ENCODE measurements around the gene KRTAP10-3.

KRTAP10-3 gene

GRCh38 chr21:44532712-44533111 lies 25.9 kb downstream of the KRTAP10-3 start:
- Histone ChIP-seq H3K4me3 (ENCODE audit: low read depth, low read length) (no peak overlapping the region), H3K9me3 (ENCODE audit: control insufficient read depth, insufficient read depth, low read depth, low read length) (no peaks in the 10 kb centered on the region), H3K36me3 (ENCODE audit: control insufficient read depth in 2 of 2, insufficient read depth in 1 of 2, low read length in 2 of 2) (no peaks in the 10 kb centered on the region), H3K4me1 (ENCODE audit: control insufficient read depth, insufficient read depth, low read length) (no peaks in the 10 kb centered on the region), H3K27ac (ENCODE audit: extremely low read depth, low read depth, low read length) (no peak overlapping the region)
- TF ChIP-seq RBAK (tag by site-specific recombination; IDR thresholded peaks at IDR 0.05), result no peak
- TF ChIP-seq ZNF266 (tag by site-specific recombination; IDR thresholded peaks at IDR 0.05; ENCODE audit: low read depth), result no peak
- no peak for TF ChIP-seq WT1 (tag by site-specific recombination; IDR thresholded peaks at IDR 0.05)
- TF ChIP-seq HIC1 (tag by site-specific recombination; IDR thresholded peaks at IDR 0.05), result no peak
- no peak for TF ChIP-seq ZNF624 (tag by site-specific recombination; IDR thresholded peaks at IDR 0.05)
- TF ChIP-seq ZNF138 (tag by site-specific recombination; IDR thresholded peaks at IDR 0.05; ENCODE audit: borderline replicate concordance), result no peak
- no peak for TF ChIP-seq ZNF114 (tag by site-specific recombination; IDR thresholded peaks at IDR 0.05)
- TF ChIP-seq ZNF677 (tag by site-specific recombination; IDR thresholded peaks at IDR 0.05), result no peak
- TF ChIP-seq ZNF18 (tag by site-specific recombination; IDR thresholded peaks at IDR 0.05), result no peak
- no peak for TF ChIP-seq SP3 (tag by site-specific recombination; IDR thresholded peaks at IDR 0.05)
- no peak for TF ChIP-seq ZSCAN30 (tag by site-specific recombination; IDR thresholded peaks at IDR 0.05)
- TF ChIP-seq ZNF426 (tag by site-specific recombination; IDR thresholded peaks at IDR 0.05), result no peak
- no peak for TF ChIP-seq PRDM1 (tag by site-specific recombination; IDR thresholded peaks at IDR 0.05)
- no peak for TF ChIP-seq ZNF354C (tag by site-specific recombination; IDR thresholded peaks at IDR 0.05; ENCODE audit: borderline replicate concordance, low read depth)
- no peak for TF ChIP-seq ZEB2 (tag by site-specific recombination; IDR thresholded peaks at IDR 0.05)
- ChIA-PET CTCF (interaction anchor here (0.5 to 1.3 kb wide), 2 partner anchors 23 to 261 kb away, joined by 3 to 6 read pairs; no protein-coding TSS in a partner anchor), POLR2A (no interaction called here)

GRCh38 chr21:44531606-44532564 lies 26.7 kb downstream of the KRTAP10-3 start:
- ChIA-PET POLR2A (no interaction called here), CTCF (no interaction called here)
- no peaks in the 10 kb centered on the region for H3K36me3 ChIP-seq (ENCODE audit: control insufficient read depth in 2 of 2, insufficient read depth in 1 of 2, low read length in 2 of 2)
- no peaks in the 10 kb centered on the region for H3K9me3 ChIP-seq (ENCODE audit: control insufficient read depth, insufficient read depth, low read depth, low read length)
- no peaks in the 10 kb centered on the region for H3K4me1 ChIP-seq (ENCODE audit: control insufficient read depth, insufficient read depth, low read length)
- H3K27ac ChIP-seq (ENCODE audit: extremely low read depth, low read depth, low read length), result no peak overlapping the region
- TF ChIP-seq ZBTB20 (tag by site-specific recombination; IDR thresholded peaks at IDR 0.05) (no peak), ZFHX2 (tag by site-specific recombination; conservative IDR thresholded peaks at IDR 0.05) (peak; percentile 54), EGR2 (tag by site-specific recombination; IDR thresholded peaks at IDR 0.05; ENCODE audit: low read depth) (peak; percentile 52), PATZ1 (tag by site-specific recombination; IDR thresholded peaks at IDR 0.05) (no peak), HIC1 (tag by site-specific recombination; IDR thresholded peaks at IDR 0.05) (no peak)
- no peak overlapping the region for H3K4me3 ChIP-seq (ENCODE audit: low read depth, low read length)
